ENCODE data around the gene OPTN.

OPTN gene

GRCh38 chr10:13120786-13121499 lies 21.0 kb downstream of the OPTN start:
- Histone ChIP-seq H3K27me3 (replicated peaks) (no peaks in the 10 kb centered on the region), H3K36me3 (replicated peaks) (peaks cover 76% of the 10 kb centered on the region), H3K4me3 (ENCODE audit: low read depth, low read length) (no peak overlapping the region), H3K27ac (no peak overlapping the region)
- TF ChIP-seq CTCF (IDR thresholded peaks at IDR 0.05; ENCODE audit: low read depth, low read length, missing control alignments): no peak
- DNase-seq: no peak
- in situ Hi-C loops (cut with HindIII; ENCODE audit: low pct_ligation_motif_present, low sequenced_read_pairs): no loop called here

DNA sequence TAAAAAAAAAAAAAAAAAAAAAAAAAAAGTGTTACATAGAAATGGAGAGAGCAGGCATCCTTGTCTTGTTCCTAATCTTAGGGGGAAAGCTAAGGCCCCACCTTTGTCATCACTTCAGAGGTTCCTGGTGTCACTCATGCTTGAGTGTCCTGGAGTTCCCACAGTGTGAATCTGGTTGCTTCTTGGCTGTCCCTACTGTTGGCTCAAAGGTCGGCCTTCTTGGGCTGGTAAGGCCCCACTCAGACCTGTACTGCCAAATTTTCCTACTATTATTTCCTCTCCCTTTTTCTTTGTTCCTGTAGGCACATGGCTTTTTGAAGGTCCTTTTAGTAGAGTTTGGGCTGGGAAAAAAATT lies 21.5 kb downstream of the OPTN start:
- DNase-seq: no peak
- no peak for TF ChIP-seq CTCF (IDR thresholded peaks at IDR 0.05; ENCODE audit: low read depth, low read length, missing control alignments)
- in situ Hi-C loops (cut with HindIII; ENCODE audit: low pct_ligation_motif_present, low sequenced_read_pairs): no loop called here
- Histone ChIP-seq H3K36me3 (replicated peaks) (peaks cover 73% of the 10 kb centered on the region), H3K27me3 (replicated peaks) (no peaks in the 10 kb centered on the region), H3K27ac (no peak overlapping the region), H3K4me3 (ENCODE audit: low read depth, low read length) (no peak overlapping the region)

DNA sequence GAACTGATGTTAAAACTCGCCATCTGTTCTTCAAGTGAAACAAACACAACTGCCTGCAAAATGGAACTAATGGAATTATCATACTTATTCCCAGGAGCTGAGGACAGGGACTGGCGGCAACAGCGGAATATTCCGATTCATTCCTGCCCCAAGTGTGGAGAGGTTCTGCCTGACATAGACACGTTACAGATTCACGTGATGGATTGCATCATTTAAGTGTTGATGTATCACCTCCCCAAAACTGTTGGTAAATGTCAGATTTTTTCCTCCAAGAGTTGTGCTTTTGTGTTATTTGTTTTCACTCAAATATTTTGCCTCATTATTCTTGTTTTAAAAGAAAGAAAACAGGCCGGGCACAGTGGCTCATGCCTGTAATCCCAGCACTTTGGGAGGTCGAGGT lies 36.7 kb downstream of the OPTN start:
- Histone ChIP-seq H3K27ac (no peak overlapping the region), H3K27me3 (replicated peaks) (no peaks in the 10 kb centered on the region), H3K4me3 (ENCODE audit: low read depth, low read length) (no peak overlapping the region), H3K36me3 (replicated peaks) (peaks cover 81% of the 10 kb centered on the region)
- in situ Hi-C loops (cut with HindIII; ENCODE audit: low pct_ligation_motif_present, low sequenced_read_pairs): no loop called here
- TF ChIP-seq CTCF (IDR thresholded peaks at IDR 0.05; ENCODE audit: low read depth, low read length, missing control alignments): no peak
- DNase-seq: no peak

GRCh38 chr10:13139150-13139549 lies 39.2 kb downstream of the OPTN start:
- no peak for TF ChIP-seq CTCF (IDR thresholded peaks at IDR 0.05; ENCODE audit: low read depth, low read length, missing control alignments)
- in situ Hi-C loops (cut with HindIII; ENCODE audit: low pct_ligation_motif_present, low sequenced_read_pairs): no loop called here
- DNase-seq: no peak
- no peak overlapping the region for H3K27ac ChIP-seq
- H3K4me3 ChIP-seq (ENCODE audit: low read depth, low read length): no peak overlapping the region
- H3K36me3 ChIP-seq (replicated peaks): peaks cover 73% of the 10 kb centered on the region
- no peaks in the 10 kb centered on the region for H3K27me3 ChIP-seq (replicated peaks)

- no peak for DNase-seq
- Histone ChIP-seq H3K27me3 (replicated peaks) (no peaks in the 10 kb centered on the region), H3K36me3 (replicated peaks) (peaks cover 68% of the 10 kb centered on the region), H3K4me3 (ENCODE audit: low read depth, low read length) (no peak overlapping the region), H3K27ac (no peak overlapping the region)
- TF ChIP-seq CTCF (IDR thresholded peaks at IDR 0.05; ENCODE audit: low read depth, low read length, missing control alignments): no peak
- in situ Hi-C loops (cut with HindIII; ENCODE audit: low pct_ligation_motif_present, low sequenced_read_pairs): no loop called here
These were observed 39.7 kb downstream of the OPTN start for GRCh38 chr10:13139676-13140075.

DNA sequence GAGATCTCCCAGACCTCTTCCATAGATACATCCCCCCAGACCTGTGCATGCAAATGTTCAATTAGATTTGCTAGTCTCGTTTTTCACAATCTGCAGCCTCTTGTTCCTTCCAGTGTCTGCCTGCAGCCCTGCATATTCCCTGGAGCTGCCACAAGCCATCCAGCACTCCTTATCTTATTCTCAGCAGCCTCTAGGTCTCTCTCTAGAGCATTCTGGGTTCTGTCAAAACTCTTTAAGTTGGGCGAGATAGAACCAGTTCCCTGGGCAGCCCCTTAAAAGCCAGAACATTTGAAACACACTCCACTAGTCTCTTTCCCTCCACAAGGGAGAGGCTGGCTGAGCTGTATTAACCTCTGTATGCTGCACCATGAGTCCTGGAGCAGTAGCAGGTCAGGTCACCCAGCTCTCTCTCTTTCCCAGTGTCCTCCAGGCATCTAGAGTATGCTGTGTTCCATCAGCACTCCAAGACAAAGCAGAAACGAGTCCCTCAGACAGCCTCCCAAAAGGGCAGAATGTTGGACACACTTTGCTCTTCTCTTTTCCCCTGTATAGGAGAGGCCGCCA lies 40.7 kb downstream of the OPTN start:
- H3K27me3 ChIP-seq (replicated peaks): no peaks in the 10 kb centered on the region
- in situ Hi-C loops (cut with HindIII; ENCODE audit: low pct_ligation_motif_present, low sequenced_read_pairs): no loop called here
- TF ChIP-seq CTCF (IDR thresholded peaks at IDR 0.05; ENCODE audit: low read depth, low read length, missing control alignments): no peak
- no peak overlapping the region for H3K4me3 ChIP-seq (ENCODE audit: low read depth, low read length)
- no peak for DNase-seq
- peaks cover 58% of the 10 kb centered on the region for H3K36me3 ChIP-seq (replicated peaks)
- H3K27ac ChIP-seq: no peak overlapping the region

Data from brain microvascular endothelial cell (primary cell).